ENCODE data around the gene CHRNB4.

CHRNB4 gene

DNA sequence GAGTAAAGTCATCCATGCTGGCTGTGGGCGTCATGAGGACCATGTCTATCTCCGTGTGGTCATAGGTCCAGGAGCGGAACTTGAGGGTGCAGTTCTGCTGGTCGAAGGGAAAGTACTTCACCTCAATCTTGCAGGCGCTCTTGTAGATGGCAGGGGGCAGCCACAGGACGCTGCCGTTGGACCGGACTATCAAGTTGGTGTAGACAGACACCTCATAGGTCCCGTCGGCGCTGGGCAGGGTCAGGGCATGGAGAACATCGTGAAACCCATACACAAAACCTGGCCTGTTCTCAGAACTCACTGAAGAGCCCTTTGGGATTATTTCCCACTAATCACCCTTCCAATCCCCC is 11.3 kb downstream of the CHRNB4 start:
- TF ChIP-seq CTCF (IDR thresholded peaks at IDR 0.05) (no peak), ZFX (IDR thresholded peaks at IDR 0.05; ENCODE audit: borderline replicate concordance) (no peak)
- H3K27ac ChIP-seq, result no peak overlapping the region

DNA sequence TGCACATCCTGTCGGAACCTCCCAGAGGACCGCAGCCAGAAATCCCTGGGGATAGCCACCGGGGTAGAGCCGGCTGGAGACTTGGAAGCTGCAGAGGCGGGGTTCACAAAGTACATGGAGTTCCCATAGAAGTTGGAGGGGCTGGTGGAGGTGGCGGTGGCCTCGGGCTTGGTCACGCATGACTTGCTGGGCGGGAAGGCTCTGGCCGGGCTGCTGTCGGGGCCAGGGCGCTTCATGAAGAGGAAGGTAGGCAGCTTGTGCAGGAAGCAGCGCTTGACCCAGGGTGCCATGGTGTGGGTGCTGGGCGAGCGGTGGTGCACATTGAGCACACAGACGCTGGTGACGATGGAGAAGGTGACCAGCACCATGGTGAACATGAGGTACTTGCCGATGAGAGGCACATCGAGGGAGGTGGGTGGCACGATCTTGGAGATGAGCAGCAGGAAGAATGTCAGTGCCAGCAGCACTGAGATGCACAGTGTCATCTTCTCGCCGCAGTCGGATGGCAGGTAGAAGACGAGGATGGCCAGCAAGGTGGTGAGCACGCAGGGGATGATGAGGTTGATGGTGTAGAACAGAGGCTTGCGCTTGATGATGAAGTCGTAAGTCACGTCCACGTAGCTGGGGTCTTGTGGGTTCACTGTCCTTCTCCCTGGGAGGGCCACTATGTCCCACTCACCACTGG is 11.8 kb downstream of the CHRNB4 start:
- no peak overlapping the region for H3K27ac ChIP-seq
- TF ChIP-seq ZFX (IDR thresholded peaks at IDR 0.05; ENCODE audit: borderline replicate concordance) (no peak), CTCF (IDR thresholded peaks at IDR 0.05) (no peak)

GRCh38 chr15:78628227-78628626 is 12.8 kb downstream of the CHRNB4 start:
- no peak for TF ChIP-seq ZFX (IDR thresholded peaks at IDR 0.05; ENCODE audit: borderline replicate concordance)
- TF ChIP-seq CTCF (IDR thresholded peaks at IDR 0.05), result no peak
- no peak overlapping the region for H3K27ac ChIP-seq

GRCh38 chr15:78627348-78627747 is 13.7 kb downstream of the CHRNB4 start:
- no peak overlapping the region for H3K27ac ChIP-seq
- TF ChIP-seq CTCF (IDR thresholded peaks at IDR 0.05) (no peak), ZFX (IDR thresholded peaks at IDR 0.05; ENCODE audit: borderline replicate concordance) (no peak)

- no peak overlapping the region for H3K27ac ChIP-seq
- TF ChIP-seq CTCF (IDR thresholded peaks at IDR 0.05), result no peak
- no peak for TF ChIP-seq ZFX (IDR thresholded peaks at IDR 0.05; ENCODE audit: borderline replicate concordance)
These were observed 14.5 kb downstream of the CHRNB4 start for GRCh38 chr15:78626381-78626995.

DNA sequence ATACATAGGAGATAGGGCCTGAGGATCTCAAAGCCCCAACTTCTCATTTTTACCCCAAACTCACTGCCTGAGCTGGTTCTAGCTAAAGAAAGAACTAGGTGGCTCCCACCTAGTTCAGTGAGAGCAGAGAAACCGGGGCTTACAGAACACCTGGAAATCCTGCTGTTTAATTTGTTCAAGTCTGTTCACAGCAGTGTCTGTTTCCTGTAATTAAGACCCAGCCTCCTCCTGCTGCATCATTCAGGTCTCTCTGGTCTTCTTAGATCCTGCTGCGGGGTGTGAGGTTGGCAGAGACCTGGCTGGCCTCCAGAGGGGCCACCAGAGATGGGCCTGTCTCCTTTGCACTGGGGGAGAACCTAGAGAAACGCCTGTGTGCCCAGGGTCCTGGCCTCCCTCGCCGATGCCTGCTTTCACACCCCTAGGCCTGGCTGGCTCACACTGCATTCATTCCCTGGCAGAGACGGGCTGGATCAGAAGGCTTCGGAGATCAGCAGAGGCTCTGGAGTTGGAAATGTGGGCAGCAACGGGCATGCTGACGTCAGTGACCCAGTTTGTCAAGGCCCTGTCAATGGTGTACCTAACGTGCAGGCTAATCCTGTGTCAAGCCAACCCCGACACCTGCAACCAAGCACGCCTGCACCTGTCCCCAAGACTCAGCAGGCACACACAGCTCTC is 15.3 kb downstream of the CHRNB4 start:
- no peak overlapping the region for H3K27ac ChIP-seq
- TF ChIP-seq CTCF (IDR thresholded peaks at IDR 0.05), result no peak
- no peak for TF ChIP-seq ZFX (IDR thresholded peaks at IDR 0.05; ENCODE audit: borderline replicate concordance)
